WTC11 (cell line): ENCODE results near the gene TTLL10. TPM values are rescaled to one million over a fixed set of nuclear protein-coding genes. Genes with fewer than 3 reads are reported as not detected.

ENCODE experiments used
- ATAC-seq: fragments of 200-7000 bp; cut with Tn5 transposase; 2 replicates; pipeline ENCODE4 v1.10.0; 2021; ENCODE audit warnings: mild to moderate bottlenecking, moderate library complexity
- CTCF ChIA-PET: fragments of 300-600 bp; sonication (Branson Sonifier 250); formaldehyde crosslinking; loops from one replicate; lab custom pipeline; 2021; ENCODE audit warnings: antibody characterized with exemption; lab: Charles Lee
- POLR2A ChIA-PET: fragments of 350-600 bp; sonication (Branson Sonifier 250); formaldehyde crosslinking; loops from one replicate; lab custom pipeline; 2021; ENCODE audit warnings: antibody characterized with exemption; lab: Charles Lee
- DNase-seq: peaks from one replicate; pipeline ENCODE4 v3.0.0; 2021; ENCODE audit warnings: low spot score
- H3K27ac Mint-ChIP-seq: 2 replicates; pipeline ENCODE4 v1.8.0; 2021; ENCODE audit warnings: mixed read lengths
- H3K27me3 Mint-ChIP-seq: 2 replicates; pipeline ENCODE4 v1.8.0; 2021; ENCODE audit warnings: low read depth, mild to moderate bottlenecking, moderate library complexity, mixed read lengths
- H3K36me3 Mint-ChIP-seq: 2 replicates; pipeline ENCODE4 v1.8.0; 2021; ENCODE audit warnings: mixed read lengths
- H3K4me1 Mint-ChIP-seq: 2 replicates; pipeline ENCODE4 v1.8.0; 2022; ENCODE audit warnings: mixed read lengths
- H3K4me3 Mint-ChIP-seq: 2 replicates; pipeline ENCODE4 v1.8.0; 2021; ENCODE audit warnings: mild to moderate bottlenecking, moderate library complexity, mixed read lengths
- H3K9me3 Mint-ChIP-seq: 2 replicates; pipeline ENCODE4 v1.8.0; 2021; ENCODE audit warnings: mixed read lengths
- ARID4B ChIP-seq: sonication (generic); formaldehyde crosslinking; IDR thresholded peaks from 2 replicates; pipeline ENCODE4 v1.8.0; 2023; ENCODE audit warnings: missing genetic modification reagents, mild to moderate bottlenecking, borderline replicate concordance
- ATF1 ChIP-seq: sonication (generic); formaldehyde crosslinking; IDR thresholded peaks from 2 replicates; pipeline ENCODE4 v1.8.1; 2023; ENCODE audit warnings: mild to moderate bottlenecking, moderate library complexity, missing genetic modification reagents
- ATF3 ChIP-seq: sonication (generic); formaldehyde crosslinking; conservative IDR thresholded peaks from 2 replicates; pipeline ENCODE4 v1.8.1; 2022; ENCODE audit warnings: mild to moderate bottlenecking, missing genetic modification reagents
- CREB1 ChIP-seq: sonication (generic); formaldehyde crosslinking; IDR thresholded peaks from 2 replicates; pipeline ENCODE4 v1.8.0; 2023; ENCODE audit warnings: mild to moderate bottlenecking, missing genetic modification reagents
- ELF4 ChIP-seq: sonication (generic); formaldehyde crosslinking; IDR thresholded peaks from 2 replicates; pipeline ENCODE4 v1.8.1; 2022; ENCODE audit warnings: low read depth, mild to moderate bottlenecking, moderate library complexity, missing genetic modification reagents
- ETV6 ChIP-seq: sonication (generic); formaldehyde crosslinking; IDR thresholded peaks from 2 replicates; pipeline ENCODE4 v1.8.1; 2022; ENCODE audit warnings: mild to moderate bottlenecking, missing genetic modification reagents
- FOXP4 ChIP-seq: sonication (generic); formaldehyde crosslinking; IDR thresholded peaks from 2 replicates; pipeline ENCODE4 v1.8.0; 2022; ENCODE audit warnings: mild to moderate bottlenecking, missing genetic modification reagents
- GABPB1 ChIP-seq: sonication (generic); formaldehyde crosslinking; IDR thresholded peaks from 2 replicates; pipeline ENCODE4 v1.8.1; 2023; ENCODE audit warnings: mild to moderate bottlenecking, missing genetic modification reagents
- MAX ChIP-seq: sonication (generic); formaldehyde crosslinking; IDR thresholded peaks from 2 replicates; pipeline ENCODE4 v1.8.0; 2022; ENCODE audit warnings: mild to moderate bottlenecking, missing genetic modification reagents
- MYBL2 ChIP-seq: sonication (generic); formaldehyde crosslinking; IDR thresholded peaks from 2 replicates; pipeline ENCODE4 v1.8.1; 2023; ENCODE audit warnings: mild to moderate bottlenecking, moderate library complexity, missing genetic modification reagents
- NR2C2 ChIP-seq: sonication (generic); formaldehyde crosslinking; IDR thresholded peaks from 2 replicates; pipeline ENCODE4 v1.8.0; 2022; ENCODE audit warnings: mild to moderate bottlenecking, missing genetic modification reagents
- NR3C1 ChIP-seq: sonication (generic); formaldehyde crosslinking; conservative IDR thresholded peaks from 2 replicates; pipeline ENCODE4 v1.8.1; 2023; ENCODE audit warnings: low read depth, mild to moderate bottlenecking, missing genetic modification reagents
- RORB ChIP-seq: fragments of 250-450 bp; sonication (Bioruptor Pico); IDR thresholded peaks from 2 replicates; pipeline ENCODE4 v1.9.0; 2021; ENCODE audit warnings: mild to moderate bottlenecking
- SMAD3 ChIP-seq: sonication (generic); formaldehyde crosslinking; IDR thresholded peaks from 2 replicates; pipeline ENCODE4 v1.8.0; 2022; ENCODE audit warnings: missing genetic modification reagents, mild to moderate bottlenecking, borderline replicate concordance
- SMAD4 ChIP-seq: sonication (generic); formaldehyde crosslinking; IDR thresholded peaks from 2 replicates; pipeline ENCODE4 v1.8.0; 2022; ENCODE audit warnings: mild to moderate bottlenecking, missing genetic modification reagents
- TEAD4 ChIP-seq: sonication (generic); formaldehyde crosslinking; IDR thresholded peaks from 2 replicates; pipeline ENCODE4 v1.8.0; 2022; ENCODE audit warnings: mild to moderate bottlenecking, missing genetic modification reagents
- TP53 ChIP-seq: sonication (generic); formaldehyde crosslinking; IDR thresholded peaks from 2 replicates; pipeline ENCODE4 v1.8.1; 2023; ENCODE audit warnings: mild to moderate bottlenecking, missing genetic modification reagents
- ZNF138 ChIP-seq: sonication (generic); formaldehyde crosslinking; conservative IDR thresholded peaks from 2 replicates; pipeline ENCODE4 v1.8.1; 2022; ENCODE audit warnings: mild to moderate bottlenecking, moderate library complexity, missing genetic modification reagents
- ZNF396 ChIP-seq: fragments of 250-450 bp; sonication (Bioruptor Pico); IDR thresholded peaks from 2 replicates; pipeline ENCODE4 v1.8.0; 2021; ENCODE audit warnings: mild to moderate bottlenecking, moderate library complexity, borderline replicate concordance
- ZNF512 ChIP-seq: sonication (generic); formaldehyde crosslinking; IDR thresholded peaks from 2 replicates; pipeline ENCODE4 v1.8.1; 2022; ENCODE audit warnings: missing genetic modification reagents, borderline replicate concordance
- ZSCAN18 ChIP-seq: fragments of 250-450 bp; sonication (Bioruptor Pico); IDR thresholded peaks from 2 replicates; pipeline ENCODE4 v2.1.2; 2022; ENCODE audit warnings: mild to moderate bottlenecking, moderate library complexity
- total RNA-seq: library from RNA; stranded (reverse); gene quantifications from 3 replicates; pipeline ENCODE4 v1.2.3, GENCODE V29; 2021
- TF ChIP-seq, protein P1 (sequence below): sonication (generic); formaldehyde crosslinking; IDR thresholded peaks from 2 replicates; pipeline ENCODE4 v1.8.1; 2022; ENCODE audit warnings: low read depth, missing genetic modification reagents, borderline replicate concordance
- TF ChIP-seq, protein P2 (sequence below): sonication (generic); formaldehyde crosslinking; IDR thresholded peaks from 2 replicates; pipeline ENCODE4 v1.8.1; 2023; ENCODE audit warnings: mild to moderate bottlenecking, missing genetic modification reagents

The TTLL10 gene
- total RNA-seq, 1 experiment from 2014 or later, result 1.1 TPM

DNA sequence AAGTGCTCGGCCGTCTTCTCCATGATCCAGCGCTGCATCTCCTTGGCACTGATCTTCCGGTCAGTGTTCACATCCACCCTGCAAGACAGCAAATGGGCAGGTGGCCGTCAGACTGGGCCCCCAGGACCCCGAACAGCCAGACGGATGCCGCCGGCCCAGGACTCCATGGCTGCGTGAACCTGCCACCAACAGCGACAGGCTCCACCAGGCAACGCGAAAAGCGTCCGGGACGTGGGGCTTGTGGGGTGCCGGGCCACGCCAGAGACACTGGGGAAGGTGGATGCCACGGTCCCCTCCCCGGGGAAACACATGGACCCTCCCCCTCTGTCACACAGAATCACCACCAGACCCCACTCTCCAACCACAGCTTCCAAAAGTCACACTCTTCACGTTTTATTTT is 50.2 kb downstream of the TTLL10 start:
- no peak for DNase-seq
- H3K9me3 Mint-ChIP-seq, result no peaks in the 10 kb centered on the region
- ATAC-seq, result no peak
- H3K4me1 Mint-ChIP-seq, result no peaks in the 10 kb centered on the region
- no peak overlapping the region for H3K27ac Mint-ChIP-seq
- no peaks in the 10 kb centered on the region for H3K27me3 Mint-ChIP-seq
- H3K36me3 Mint-ChIP-seq, result peaks cover 17% of the 10 kb centered on the region
- ChIA-PET CTCF (no interaction called here), POLR2A (no interaction called here)
- TF ChIP-seq SMAD3 (no peak), ARID4B (CRISPR knock-in tag) (no peak), CREB1 (CRISPR knock-in tag) (no peak), ELF4 (CRISPR knock-in tag) (no peak), ZNF396 (no peak), NR3C1 (CRISPR knock-in tag) (no peak), ATF3 (no peak), ZNF512 (no peak), ETV6 (CRISPR knock-in tag) (no peak), ZNF138 (CRISPR knock-in tag) (no peak), MYBL2 (no peak)
- TF ChIP-seq, protein P1, sequence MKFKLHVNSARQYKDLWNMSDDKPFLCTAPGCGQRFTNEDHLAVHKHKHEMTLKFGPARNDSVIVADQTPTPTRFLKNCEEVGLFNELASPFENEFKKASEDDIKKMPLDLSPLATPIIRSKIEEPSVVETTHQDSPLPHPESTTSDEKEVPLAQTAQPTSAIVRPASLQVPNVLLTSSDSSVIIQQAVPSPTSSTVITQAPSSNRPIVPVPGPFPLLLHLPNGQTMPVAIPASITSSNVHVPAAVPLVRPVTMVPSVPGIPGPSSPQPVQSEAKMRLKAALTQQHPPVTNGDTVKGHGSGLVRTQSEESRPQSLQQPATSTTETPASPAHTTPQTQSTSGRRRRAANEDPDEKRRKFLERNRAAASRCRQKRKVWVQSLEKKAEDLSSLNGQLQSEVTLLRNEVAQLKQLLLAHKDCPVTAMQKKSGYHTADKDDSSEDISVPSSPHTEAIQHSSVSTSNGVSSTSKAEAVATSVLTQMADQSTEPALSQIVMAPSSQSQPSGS, result no peak
- H3K4me3 Mint-ChIP-seq, result no peak overlapping the region

GRCh38 chr1:1225238-1225845 is 51.7 kb downstream of the TTLL10 start:
- H3K27ac Mint-ChIP-seq, result peak overlapping the region; percentile 55
- no peaks in the 10 kb centered on the region for H3K27me3 Mint-ChIP-seq
- H3K4me1 Mint-ChIP-seq, result no peaks in the 10 kb centered on the region
- DNase-seq (no peak), ATAC-seq (no peak)
- no peak for TF ChIP-seq TP53 (CRISPR knock-in tag)
- TF ChIP-seq, protein P2, sequence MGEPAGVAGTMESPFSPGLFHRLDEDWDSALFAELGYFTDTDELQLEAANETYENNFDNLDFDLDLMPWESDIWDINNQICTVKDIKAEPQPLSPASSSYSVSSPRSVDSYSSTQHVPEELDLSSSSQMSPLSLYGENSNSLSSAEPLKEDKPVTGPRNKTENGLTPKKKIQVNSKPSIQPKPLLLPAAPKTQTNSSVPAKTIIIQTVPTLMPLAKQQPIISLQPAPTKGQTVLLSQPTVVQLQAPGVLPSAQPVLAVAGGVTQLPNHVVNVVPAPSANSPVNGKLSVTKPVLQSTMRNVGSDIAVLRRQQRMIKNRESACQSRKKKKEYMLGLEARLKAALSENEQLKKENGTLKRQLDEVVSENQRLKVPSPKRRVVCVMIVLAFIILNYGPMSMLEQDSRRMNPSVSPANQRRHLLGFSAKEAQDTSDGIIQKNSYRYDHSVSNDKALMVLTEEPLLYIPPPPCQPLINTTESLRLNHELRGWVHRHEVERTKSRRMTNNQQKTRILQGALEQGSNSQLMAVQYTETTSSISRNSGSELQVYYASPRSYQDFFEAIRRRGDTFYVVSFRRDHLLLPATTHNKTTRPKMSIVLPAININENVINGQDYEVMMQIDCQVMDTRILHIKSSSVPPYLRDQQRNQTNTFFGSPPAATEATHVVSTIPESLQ, result no peak
- TF ChIP-seq FOXP4 (CRISPR knock-in tag), result no peak
- no peak for TF ChIP-seq RORB (CRISPR knock-in tag)
- no peak for TF ChIP-seq MYBL2
- no peak for TF ChIP-seq ZSCAN18 (CRISPR knock-in tag)
- TF ChIP-seq MAX (CRISPR knock-in tag), result no peak
- no peak for TF ChIP-seq SMAD3
- TF ChIP-seq ATF1 (CRISPR knock-in tag), result no peak
- no peak for TF ChIP-seq SMAD4 (CRISPR knock-in tag)
- no peak for TF ChIP-seq TEAD4 (CRISPR knock-in tag)
- TF ChIP-seq GABPB1 (CRISPR knock-in tag), result no peak
- no peak for TF ChIP-seq NR2C2 (CRISPR knock-in tag)
- no peak overlapping the region for H3K4me3 Mint-ChIP-seq
- H3K36me3 Mint-ChIP-seq, result peaks cover 22% of the 10 kb centered on the region
- ChIA-PET CTCF (no interaction called here), POLR2A (no interaction called here)
- no peaks in the 10 kb centered on the region for H3K9me3 Mint-ChIP-seq
